Fibroblast of skin of right biceps (primary cell): ENCODE measurements around the gene PRR35.
A peak's percentile ranks its signal among the peaks of the same experiment; 100 is the strongest.

Source experiments
- DNase-seq: peaks from one replicate; pipeline ENCODE4 v3.0.0-alpha.2; 2013

The PRR35 gene

GRCh38 chr16:528111-529011, 31.8 kb upstream of the PRR35 start:
- peak; percentile 62 for DNase-seq

- DNase-seq: no peak
Measured at GRCh38 chr16:529012-529575, 31.1 kb upstream of the PRR35 start.

- DNase-seq: no peak
Measured at GRCh38 chr16:530111-530817, 29.9 kb upstream of the PRR35 start.

- DNase-seq: no peak
Measured at GRCh38 chr16:531494-532125, 28.6 kb upstream of the PRR35 start.

GRCh38 chr16:533391-534123, 26.6 kb upstream of the PRR35 start:
- DNase-seq: no peak

- DNase-seq: no peak
Measured at GRCh38 chr16:534135-534534, 26.1 kb upstream of the PRR35 start.

- no peak for DNase-seq
Measured at GRCh38 chr16:534856-535445, 25.2 kb upstream of the PRR35 start.

- DNase-seq: peak; percentile 38
Measured at GRCh38 chr16:535446-536405, 24.5 kb upstream of the PRR35 start.

- no peak for DNase-seq
Measured at GRCh38 chr16:536746-537145, 23.4 kb upstream of the PRR35 start.

- DNase-seq: no peak
Measured at GRCh38 chr16:537415-538335, 22.5 kb upstream of the PRR35 start.

GRCh38 chr16:539901-540530, 20.2 kb upstream of the PRR35 start:
- no peak for DNase-seq

- no peak for DNase-seq
Measured at GRCh38 chr16:540645-541340, 19.4 kb upstream of the PRR35 start.

- no peak for DNase-seq
Measured at GRCh38 chr16:543301-544164, 16.7 kb upstream of the PRR35 start.

- no peak for DNase-seq
Measured at GRCh38 chr16:544517-544916, 15.7 kb upstream of the PRR35 start.

GRCh38 chr16:546909-547770, 13.1 kb upstream of the PRR35 start:
- DNase-seq: peak; percentile 27

- DNase-seq: no peak
Measured at GRCh38 chr16:548586-548985, 11.6 kb upstream of the PRR35 start.
